SK-N-SH (cell line): Measurements from ENCODE around the gene SFTPA2. TPM values are rescaled to one million over a fixed set of nuclear protein-coding genes. Genes with fewer than 3 reads are reported as not detected.

Experiments
- CTCF ChIA-PET: fragments of 300-600, 350-600 bp; formaldehyde crosslinking; extraction: SDS; loops from one replicate; lab custom pipeline; 2021; lab: Yijun Ruan, JAX
- POLR2A ChIA-PET: fragments of 350-600 bp; sonication (Branson Sonifier 250); formaldehyde crosslinking; extraction: SDS; loops from one replicate; lab custom pipeline; 2020; ENCODE audit warnings: antibody characterized with exemption, inconsistent platforms; lab: Yijun Ruan, JAX
- DNase-seq: peaks from one replicate; pipeline ENCODE4 v3.0.0; 2012
- H2AFZ ChIP-seq: fragments of 200-600 bp; sonication (generic); 2 replicates; pipeline ENCODE4 v1.8.1; 2016; ENCODE audit warnings: antibody characterized with exemption, mild to moderate bottlenecking, low read depth
- H3F3A ChIP-seq: fragments of 200-600 bp; sonication (generic); replicated peaks from 2 replicates; pipeline ENCODE3; 2016; ENCODE audit warnings: antibody characterized with exemption, mild to moderate bottlenecking; ENCODE audit not compliant: insufficient read depth
- H3K27ac ChIP-seq, 2 experiments: fragments of 200-500 bp in 1 of 2; fragments of 200-600 bp in 1 of 2; sonication (Bioruptor generic) in 1 of 2; sonication (generic), shearing (Covaris generic) in 1 of 2; 2 replicates each; pipeline versions ENCODE4 v1.5.1 to v1.6.1; 2014 to 2016; ENCODE audit warnings: low read depth in 2 of 2, inconsistent platforms in 1 of 2, low read length in 1 of 2, mild to moderate bottlenecking in 1 of 2, mixed read lengths in 1 of 2
- H3K27me3 ChIP-seq: fragments of 200-600 bp; sonication (generic), shearing (Covaris generic); 2 replicates; pipeline ENCODE4 v1.6.1; 2016; ENCODE audit warnings: mixed run types; ENCODE audit not compliant: insufficient read depth
- H3K36me3 ChIP-seq, 2 experiments: fragments of 200-500 bp in 1 of 2; fragments of 200-600 bp in 1 of 2; sonication (Bioruptor generic) in 1 of 2; sonication (generic) in 1 of 2; replicated peaks in 1 of 2; 2 replicates each; pipeline versions ENCODE3 to v1.5.1; 2014 to 2016; ENCODE audit warnings: low read length in 1 of 2, mild to moderate bottlenecking in 1 of 2; ENCODE audit not compliant: insufficient read depth in 2 of 2, control insufficient read depth in 1 of 2
- H3K4me1 ChIP-seq, 2 experiments: fragments of 200-500 bp in 1 of 2; fragments of 200-600 bp in 1 of 2; sonication (Bioruptor generic) in 1 of 2; sonication (generic), shearing (Covaris generic) in 1 of 2; 2 replicates each; pipeline versions ENCODE4 v1.5.1 to v1.6.1; 2014 to 2016; ENCODE audit warnings: low read depth in 1 of 2, low read length in 1 of 2, mixed run types in 1 of 2; ENCODE audit not compliant: insufficient read depth in 2 of 2, control insufficient read depth in 1 of 2
- H3K4me2 ChIP-seq: fragments of 200-600 bp; sonication (generic), shearing (Covaris generic); 2 replicates; pipeline ENCODE4 v1.6.1; 2017; ENCODE audit warnings: mixed run types
- H3K4me3 ChIP-seq, 2 experiments: fragments of 200-500 bp in 1 of 2; fragments of 200-600 bp in 1 of 2; sonication (Bioruptor generic) in 1 of 2; sonication (generic), shearing (Covaris generic) in 1 of 2; 2 replicates each; pipeline versions ENCODE4 v1.5.1 to v1.8.1; 2014 to 2016; ENCODE audit warnings: low read depth in 2 of 2, inconsistent platforms in 1 of 2, low read length in 1 of 2, mild to moderate bottlenecking in 1 of 2, mixed read lengths in 1 of 2, moderate library complexity in 1 of 2
- H3K79me2 ChIP-seq: fragments of 200-600 bp; sonication (generic); 2 replicates; pipeline ENCODE4 v1.8.1; 2017; ENCODE audit warnings: mild to moderate bottlenecking; ENCODE audit not compliant: insufficient read depth
- H3K9ac ChIP-seq: fragments of 200-600 bp; sonication (generic); 2 replicates; pipeline ENCODE4 v1.6.1; 2017; ENCODE audit warnings: mixed run types
- H3K9me2 ChIP-seq: fragments of 200-600 bp; sonication (generic); 2 replicates; pipeline ENCODE4 v1.6.1; 2017; ENCODE audit warnings: mixed run types
- H3K9me3 ChIP-seq: fragments of 200-600 bp; sonication (generic); 2 replicates; pipeline ENCODE4 v1.6.1; 2017; ENCODE audit warnings: mixed run types, mild to moderate bottlenecking, moderate library complexity
- H4K20me1 ChIP-seq: fragments of 200-600 bp; sonication (generic); 2 replicates; pipeline ENCODE4 v1.6.1; 2017; ENCODE audit warnings: mild to moderate bottlenecking, mixed run types; ENCODE audit not compliant: insufficient read depth
- CHD2 ChIP-seq: fragments of 150-350 bp; IDR thresholded peaks from 2 replicates; pipeline ENCODE4 v1.6.1; 2018; ENCODE audit warnings: low read length; ENCODE audit not compliant: partially characterized antibody
- ELF1 ChIP-seq: IDR thresholded peaks from 2 replicates; pipeline ENCODE4 v1.4.0; 2012
- EP300 ChIP-seq, 2 experiments: IDR thresholded peaks; 2 replicates each; pipeline versions ENCODE4 v1.4.0 to v1.6.1; 2012; ENCODE audit warnings: borderline replicate concordance in 1 of 2, low read depth in 1 of 2, low read length in 1 of 2
- EZH2phosphoT487 ChIP-seq: fragments of 200-600 bp; sonication (generic); IDR thresholded peaks from 2 replicates; pipeline ENCODE4 v1.6.1; 2017; ENCODE audit warnings: low read depth, mixed run types, mild to moderate bottlenecking, antibody characterized with exemption, moderate library complexity, borderline replicate concordance
- FOSL2 ChIP-seq: IDR thresholded peaks from 2 replicates; pipeline ENCODE4 v1.4.0; 2012; ENCODE audit warnings: low read depth, mild to moderate bottlenecking, moderate library complexity, borderline replicate concordance
- FOXJ3 ChIP-seq: sonication (generic); formaldehyde crosslinking; IDR thresholded peaks from 2 replicates; pipeline ENCODE4 v1.5.1; 2020; ENCODE audit warnings: mild to moderate bottlenecking, missing genetic modification reagents
- GABPA ChIP-seq: IDR thresholded peaks from 2 replicates; pipeline ENCODE4 v1.4.0; 2012; ENCODE audit warnings: low read depth, mild to moderate bottlenecking
- GATA2 ChIP-seq: sonication (generic); formaldehyde crosslinking; IDR thresholded peaks from 2 replicates; pipeline ENCODE4 v1.5.0; 2020; ENCODE audit warnings: mild to moderate bottlenecking, missing genetic modification reagents
- JUND ChIP-seq: IDR thresholded peaks from 2 replicates; pipeline ENCODE4 v1.4.0; 2012
- MEF2A ChIP-seq: IDR thresholded peaks from 2 replicates; pipeline ENCODE4 v1.4.0; 2012; ENCODE audit warnings: low read depth, borderline replicate concordance
- NFIC ChIP-seq: IDR thresholded peaks from 2 replicates; pipeline ENCODE4 v1.4.0; 2012; ENCODE audit warnings: borderline replicate concordance
- NRF1 ChIP-seq: IDR thresholded peaks from 2 replicates; pipeline ENCODE4 v1.6.1; 2012; ENCODE audit warnings: low read depth, mild to moderate bottlenecking, low read length
- RFX5 ChIP-seq: IDR thresholded peaks from 2 replicates; pipeline ENCODE4 v1.6.1; 2012; ENCODE audit warnings: mild to moderate bottlenecking, improper control_type of control experiment, low read length
- SIN3A ChIP-seq: IDR thresholded peaks from 2 replicates; pipeline ENCODE4 v1.6.1; 2012; ENCODE audit warnings: low read depth, mild to moderate bottlenecking, low read length, moderate library complexity, borderline replicate concordance
- TCF12 ChIP-seq: IDR thresholded peaks from 2 replicates; pipeline ENCODE4 v1.4.0; 2012
- WGBS: methylation state at CpG from one replicate; pipeline ENCODE4 v1.1.6; 2017; ENCODE audit warnings: low lambda C conversion rate; 5-methylcytosine and 5-hydroxymethylcytosine counted together
- polyA plus RNA-seq, 3 experiments: library from polyadenylated mRNA; depleted of rRNA; stranded (reverse); fragments of >200 nt; gene quantifications; 2 replicates each; pipeline ENCODE4 v1.2.3, GENCODE V29; 2012
- TF ChIP-seq, protein P1 (sequence below): IDR thresholded peaks from 2 replicates; pipeline ENCODE4 v1.6.1; 2012; ENCODE audit warnings: mild to moderate bottlenecking, low read depth, low read length, moderate library complexity
- TF ChIP-seq, protein P2 (sequence below): IDR thresholded peaks from 2 replicates; pipeline ENCODE4 v1.4.0; 2012; ENCODE audit warnings: low read depth, borderline replicate concordance
- TF ChIP-seq, protein P3 (sequence below): IDR thresholded peaks from 2 replicates; pipeline ENCODE4; 2012

The SFTPA2 gene
- polyA plus RNA-seq, 1 of the 3 experiments (the other 2 are of a cell fraction), result not detected

- WGBS, result 35% methylated on average over 4 of the region's 4 CpGs
- CTCF ChIA-PET, result interaction anchor here (0.9 to 1.8 kb wide), 7 partner anchors 8 to 587 kb away, joined by 3 to 9 read pairs (median 4); no protein-coding TSS in a partner anchor
Measured at GRCh38 chr10:79563426-79563825, 3.2 kb upstream of the SFTPA2 start.

More at GRCh38 chr10:79563426-79563825, 3.2 kb upstream of the SFTPA2 start:
- Histone ChIP-seq H3K36me3 (no peaks in the 10 kb centered on the region), H3K27me3 (peaks cover 11% of the 10 kb centered on the region; the same call in 1 of the 2 replicates), H3K4me3 (no peak overlapping the region), H3K4me2 (no peak overlapping the region), H3K79me2 (no peaks in the 10 kb centered on the region), H3K9me2 (0 out of 2 replicates have a peak, but pooled peaks cover under 1% of the 10 kb centered on the region), H3K4me1 (no peaks in the 10 kb centered on the region), H3F3A (no peaks in the 10 kb centered on the region), H3K9me3 (no peaks in the 10 kb centered on the region), H3K9ac (no peak overlapping the region), H2AFZ (no peak overlapping the region), H3K27ac (no peak overlapping the region), H4K20me1 (no peaks in the 10 kb centered on the region)
- DNase-seq, result no peak
- POLR2A ChIA-PET, result no interaction called here
- TF ChIP-seq MEF2A, result no peak
- no peak for TF ChIP-seq TCF12
- TF ChIP-seq, protein P1, sequence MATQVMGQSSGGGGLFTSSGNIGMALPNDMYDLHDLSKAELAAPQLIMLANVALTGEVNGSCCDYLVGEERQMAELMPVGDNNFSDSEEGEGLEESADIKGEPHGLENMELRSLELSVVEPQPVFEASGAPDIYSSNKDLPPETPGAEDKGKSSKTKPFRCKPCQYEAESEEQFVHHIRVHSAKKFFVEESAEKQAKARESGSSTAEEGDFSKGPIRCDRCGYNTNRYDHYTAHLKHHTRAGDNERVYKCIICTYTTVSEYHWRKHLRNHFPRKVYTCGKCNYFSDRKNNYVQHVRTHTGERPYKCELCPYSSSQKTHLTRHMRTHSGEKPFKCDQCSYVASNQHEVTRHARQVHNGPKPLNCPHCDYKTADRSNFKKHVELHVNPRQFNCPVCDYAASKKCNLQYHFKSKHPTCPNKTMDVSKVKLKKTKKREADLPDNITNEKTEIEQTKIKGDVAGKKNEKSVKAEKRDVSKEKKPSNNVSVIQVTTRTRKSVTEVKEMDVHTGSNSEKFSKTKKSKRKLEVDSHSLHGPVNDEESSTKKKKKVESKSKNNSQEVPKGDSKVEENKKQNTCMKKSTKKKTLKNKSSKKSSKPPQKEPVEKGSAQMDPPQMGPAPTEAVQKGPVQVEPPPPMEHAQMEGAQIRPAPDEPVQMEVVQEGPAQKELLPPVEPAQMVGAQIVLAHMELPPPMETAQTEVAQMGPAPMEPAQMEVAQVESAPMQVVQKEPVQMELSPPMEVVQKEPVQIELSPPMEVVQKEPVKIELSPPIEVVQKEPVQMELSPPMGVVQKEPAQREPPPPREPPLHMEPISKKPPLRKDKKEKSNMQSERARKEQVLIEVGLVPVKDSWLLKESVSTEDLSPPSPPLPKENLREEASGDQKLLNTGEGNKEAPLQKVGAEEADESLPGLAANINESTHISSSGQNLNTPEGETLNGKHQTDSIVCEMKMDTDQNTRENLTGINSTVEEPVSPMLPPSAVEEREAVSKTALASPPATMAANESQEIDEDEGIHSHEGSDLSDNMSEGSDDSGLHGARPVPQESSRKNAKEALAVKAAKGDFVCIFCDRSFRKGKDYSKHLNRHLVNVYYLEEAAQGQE, result no peak
- TF ChIP-seq, protein P2, sequence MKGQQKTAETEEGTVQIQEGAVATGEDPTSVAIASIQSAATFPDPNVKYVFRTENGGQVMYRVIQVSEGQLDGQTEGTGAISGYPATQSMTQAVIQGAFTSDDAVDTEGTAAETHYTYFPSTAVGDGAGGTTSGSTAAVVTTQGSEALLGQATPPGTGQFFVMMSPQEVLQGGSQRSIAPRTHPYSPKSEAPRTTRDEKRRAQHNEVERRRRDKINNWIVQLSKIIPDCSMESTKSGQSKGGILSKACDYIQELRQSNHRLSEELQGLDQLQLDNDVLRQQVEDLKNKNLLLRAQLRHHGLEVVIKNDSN, result no peak
- TF ChIP-seq SIN3A, result no peak
- no peak for TF ChIP-seq CHD2
- no peak for TF ChIP-seq ELF1
- no peak for TF ChIP-seq RFX5
- TF ChIP-seq, protein P3, sequence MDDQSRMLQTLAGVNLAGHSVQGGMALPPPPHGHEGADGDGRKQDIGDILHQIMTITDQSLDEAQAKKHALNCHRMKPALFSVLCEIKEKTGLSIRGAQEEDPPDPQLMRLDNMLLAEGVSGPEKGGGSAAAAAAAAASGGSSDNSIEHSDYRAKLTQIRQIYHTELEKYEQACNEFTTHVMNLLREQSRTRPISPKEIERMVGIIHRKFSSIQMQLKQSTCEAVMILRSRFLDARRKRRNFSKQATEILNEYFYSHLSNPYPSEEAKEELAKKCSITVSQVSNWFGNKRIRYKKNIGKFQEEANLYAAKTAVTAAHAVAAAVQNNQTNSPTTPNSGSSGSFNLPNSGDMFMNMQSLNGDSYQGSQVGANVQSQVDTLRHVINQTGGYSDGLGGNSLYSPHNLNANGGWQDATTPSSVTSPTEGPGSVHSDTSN, result no peak
- TF ChIP-seq EZH2phosphoT487, result no peak
- no peak for TF ChIP-seq EP300 (IDR thresholded peaks at IDR 0.05; ENCODE audit: borderline replicate concordance in 1 of 2, low read depth in 1 of 2, low read length in 1 of 2)
- no peak for TF ChIP-seq GATA2
- no peak for TF ChIP-seq NFIC
- TF ChIP-seq FOSL2, result no peak
- TF ChIP-seq FOXJ3 (CRISPR knock-in tag), result no peak
- no peak for TF ChIP-seq GABPA
- no peak for TF ChIP-seq JUND
- no peak for TF ChIP-seq NRF1
